Epidermal melanocyte (primary cell): ENCODE results near the gene C2orf76.
"Not testable (repeated sequence)": the region's sequence is repeated elsewhere in the genome, so short reads cannot be mapped to it uniquely, and the experiment has no call there.

Experiments
- DNase-seq: peaks from one replicate; pipeline ENCODE4 v3.0.0; 2011; ENCODE audit warnings: low spot score; ENCODE audit not compliant: insufficient read length

C2orf76 gene

DNA sequence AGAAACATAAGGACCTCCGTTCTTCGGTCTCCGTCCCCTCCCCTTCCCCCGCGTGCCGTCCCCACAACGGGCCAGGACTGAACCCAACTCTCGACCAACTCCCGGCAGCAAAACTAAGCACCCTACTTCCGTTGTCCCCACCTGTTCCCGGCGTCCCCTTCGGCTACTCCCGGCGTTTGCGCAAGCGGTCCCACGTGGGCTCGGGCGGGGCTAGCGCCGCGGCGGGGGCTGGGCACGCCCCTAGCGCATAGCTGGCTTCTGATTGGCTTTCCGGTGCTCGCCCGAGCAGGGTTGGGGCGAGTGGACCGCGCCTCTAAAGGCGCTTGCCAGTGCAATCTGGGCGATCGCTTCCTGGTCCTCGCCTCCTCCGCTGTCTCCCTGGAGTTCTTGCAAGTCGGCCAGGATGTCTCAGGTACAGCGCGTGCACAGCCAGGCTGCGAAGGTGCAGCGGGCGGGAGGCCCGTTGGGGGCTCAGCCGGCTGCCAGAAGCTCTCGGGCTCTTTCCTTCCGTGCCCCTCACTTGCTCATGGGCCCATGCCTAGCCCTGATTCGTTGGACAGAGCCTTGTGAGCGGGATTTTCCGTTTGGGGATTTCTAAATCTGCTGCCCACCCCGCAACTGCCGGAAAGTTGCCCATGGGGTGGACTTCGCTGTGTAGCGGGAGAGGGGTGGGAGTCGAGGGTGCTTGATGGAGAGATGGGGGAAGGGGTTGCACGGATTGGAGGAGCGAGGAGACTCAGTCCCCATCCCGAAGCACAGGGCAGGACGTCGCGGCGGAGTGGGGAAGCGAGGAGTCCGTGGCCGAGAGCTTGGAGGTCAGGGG lies at the start of gene C2orf76, which contains the start of gene DBI:
TSS of gene C2orf76 (minus strand) at position 186 of the 823 bp plus-strand sequence. CDS start 26,875 bp downstream, outside the sequence.
TSS of gene DBI (plus strand) at position 329 of the 823 bp plus-strand sequence. CDS start at position 404, 75 bp downstream.
- peak; percentile 94 for DNase-seq

DNA sequence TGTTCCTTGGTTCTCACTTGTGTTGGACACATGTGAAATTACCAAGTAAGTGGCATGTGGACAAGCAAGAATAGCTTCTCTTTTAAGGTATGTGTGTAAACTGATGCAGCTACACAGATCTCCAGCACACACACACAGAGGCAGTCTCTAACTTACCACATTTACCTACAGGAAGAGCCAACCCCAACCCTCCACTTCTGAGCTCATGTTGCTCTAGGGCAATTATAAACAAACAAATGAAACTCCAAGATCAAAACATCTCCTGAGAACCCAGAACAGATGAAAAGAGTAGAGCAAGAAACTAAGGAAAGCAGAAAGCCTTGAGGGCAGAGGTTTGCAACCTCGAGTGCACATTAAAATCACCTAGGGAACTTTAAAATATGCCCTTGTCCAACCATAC lies 49.0 kb upstream of the C2orf76 start:
- DNase-seq: no peak

DNA sequence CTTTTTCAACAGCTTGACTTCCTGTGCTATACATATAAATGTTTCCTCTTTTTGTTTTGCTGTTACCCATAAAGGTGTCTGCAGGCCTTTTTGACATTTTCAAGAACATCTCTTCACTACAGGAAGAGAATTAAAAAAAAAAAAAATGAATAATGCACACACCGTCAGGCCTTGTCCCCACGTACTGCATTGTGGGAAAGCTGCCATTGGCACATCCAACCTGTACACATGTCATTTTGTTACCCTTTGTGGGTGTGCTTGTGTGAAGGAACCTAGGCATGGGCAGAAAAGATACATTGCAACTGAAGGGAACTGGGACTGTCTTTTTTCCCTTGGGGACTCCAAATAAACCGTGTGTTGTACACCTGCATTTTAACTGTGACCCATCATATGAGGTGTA lies 48.3 kb upstream of the C2orf76 start:
- DNase-seq: no peak

DNA sequence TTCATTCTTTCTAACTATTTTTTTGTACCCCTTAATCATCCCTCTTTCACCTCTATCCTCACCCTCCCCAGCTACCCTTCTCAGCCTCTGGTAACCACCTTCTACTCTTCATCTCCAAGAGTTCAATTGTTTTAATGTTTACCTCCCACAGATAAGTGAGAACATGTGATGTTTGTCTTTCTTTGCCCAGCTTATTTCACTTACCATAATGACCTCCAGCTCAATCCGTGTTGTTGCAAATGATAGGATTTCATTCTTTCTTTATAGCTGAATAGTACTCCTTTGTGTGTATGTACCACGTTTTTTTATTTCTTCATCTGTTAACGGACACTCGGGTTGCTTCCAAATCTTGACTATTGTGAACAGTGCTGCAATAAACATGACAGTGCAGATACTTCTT lies 42.9 kb upstream of the C2orf76 start:
- no peak for DNase-seq

DNA sequence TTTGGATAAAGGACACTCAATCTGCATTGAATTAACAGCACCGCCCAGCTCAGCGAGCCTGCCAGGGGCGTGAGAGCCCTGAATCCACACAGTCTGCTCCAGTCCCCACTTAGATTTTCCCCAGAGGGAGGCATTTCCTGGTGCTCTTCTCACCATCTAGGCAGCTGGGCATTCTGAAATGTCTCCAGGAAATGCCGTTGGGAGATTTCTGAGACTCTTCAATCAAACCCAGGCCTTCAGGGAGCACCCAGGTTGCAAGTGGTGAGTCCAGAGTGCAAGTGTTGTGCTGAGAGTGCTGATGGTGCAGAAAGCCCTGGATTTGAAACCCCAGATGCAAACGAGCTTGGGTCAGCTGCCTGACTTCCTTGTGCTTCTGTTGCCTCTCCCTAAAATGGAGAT lies 41.6 kb upstream of the C2orf76 start:
- DNase-seq: no peak

DNA sequence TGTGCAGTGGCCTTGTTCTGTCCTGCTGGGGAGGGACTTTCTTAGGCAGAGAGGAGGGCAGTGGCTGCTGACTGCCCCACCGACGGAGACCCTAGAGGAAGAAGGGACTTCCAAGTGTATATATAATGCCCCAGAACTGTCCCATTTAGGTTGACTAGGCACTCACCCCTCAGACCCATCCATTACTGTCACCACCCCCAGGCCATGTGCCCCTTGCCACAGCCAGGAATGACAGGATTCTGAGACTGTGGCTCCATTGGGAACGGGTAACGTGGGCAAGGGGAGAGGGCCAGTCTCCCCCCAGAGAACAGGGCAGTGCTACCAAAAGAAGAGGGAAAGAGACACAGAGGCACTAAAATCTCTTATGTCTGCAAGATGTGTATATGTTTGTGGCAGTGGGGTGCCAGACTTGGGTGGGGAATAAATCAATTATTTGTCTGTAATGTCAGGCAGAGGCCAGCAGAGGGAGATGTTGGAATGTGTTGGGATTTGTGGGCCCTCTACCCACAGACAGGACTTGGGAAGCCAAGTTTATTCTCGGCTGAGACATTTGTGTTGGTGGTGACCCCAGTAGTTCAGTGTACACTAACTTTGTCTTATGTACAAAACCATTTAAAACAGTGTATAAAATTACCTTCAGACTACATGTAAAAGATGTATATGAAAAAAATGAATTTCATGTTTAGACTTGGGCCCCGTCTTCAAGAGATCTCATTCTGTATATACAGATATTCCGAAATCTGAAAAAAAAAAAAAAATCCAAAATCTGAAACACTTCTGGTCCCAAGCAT lies 41.0 kb upstream of the C2orf76 start:
- DNase-seq: no peak

DNA sequence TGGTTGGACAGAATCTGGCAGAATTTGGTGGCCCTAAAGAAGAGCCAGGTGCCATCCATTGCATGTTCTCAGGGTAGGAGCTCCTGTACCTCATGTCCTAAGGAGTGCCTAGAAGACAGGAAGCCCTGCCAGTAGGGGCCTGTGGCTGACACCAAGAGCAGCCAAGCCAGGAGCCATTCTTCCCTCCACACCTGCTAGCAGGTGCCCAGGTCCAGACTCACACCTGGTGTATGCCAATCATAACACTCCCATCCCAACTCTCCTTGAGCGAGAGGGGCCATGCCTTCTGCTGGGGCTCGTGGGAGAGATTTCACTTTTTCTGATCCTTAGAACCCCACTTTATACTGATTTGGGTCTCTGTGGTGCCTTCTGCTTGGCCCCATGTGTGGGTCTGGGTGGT lies 38.5 kb upstream of the C2orf76 start:
- no peak for DNase-seq

DNA sequence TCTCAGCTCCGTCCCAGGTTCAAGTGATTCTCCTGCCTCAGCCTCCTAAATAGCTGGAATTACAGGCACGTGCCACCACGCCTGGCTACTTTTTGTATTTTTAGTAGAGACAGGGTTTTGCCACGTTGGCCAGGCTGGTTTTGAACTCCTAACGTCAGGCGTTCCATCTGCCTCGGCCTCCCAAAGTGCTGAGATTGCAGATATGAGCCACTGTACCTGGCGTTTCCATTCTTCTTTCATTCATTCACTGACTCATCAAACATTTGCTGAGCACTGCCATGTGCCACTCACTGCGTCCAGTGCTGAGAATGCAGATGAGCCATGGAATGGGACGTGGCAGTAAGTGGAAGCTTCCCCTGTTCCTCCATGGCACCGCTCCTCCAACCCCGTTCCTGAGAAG lies 37.0 kb upstream of the C2orf76 start:
- DNase-seq: not testable (repeated sequence)

DNA sequence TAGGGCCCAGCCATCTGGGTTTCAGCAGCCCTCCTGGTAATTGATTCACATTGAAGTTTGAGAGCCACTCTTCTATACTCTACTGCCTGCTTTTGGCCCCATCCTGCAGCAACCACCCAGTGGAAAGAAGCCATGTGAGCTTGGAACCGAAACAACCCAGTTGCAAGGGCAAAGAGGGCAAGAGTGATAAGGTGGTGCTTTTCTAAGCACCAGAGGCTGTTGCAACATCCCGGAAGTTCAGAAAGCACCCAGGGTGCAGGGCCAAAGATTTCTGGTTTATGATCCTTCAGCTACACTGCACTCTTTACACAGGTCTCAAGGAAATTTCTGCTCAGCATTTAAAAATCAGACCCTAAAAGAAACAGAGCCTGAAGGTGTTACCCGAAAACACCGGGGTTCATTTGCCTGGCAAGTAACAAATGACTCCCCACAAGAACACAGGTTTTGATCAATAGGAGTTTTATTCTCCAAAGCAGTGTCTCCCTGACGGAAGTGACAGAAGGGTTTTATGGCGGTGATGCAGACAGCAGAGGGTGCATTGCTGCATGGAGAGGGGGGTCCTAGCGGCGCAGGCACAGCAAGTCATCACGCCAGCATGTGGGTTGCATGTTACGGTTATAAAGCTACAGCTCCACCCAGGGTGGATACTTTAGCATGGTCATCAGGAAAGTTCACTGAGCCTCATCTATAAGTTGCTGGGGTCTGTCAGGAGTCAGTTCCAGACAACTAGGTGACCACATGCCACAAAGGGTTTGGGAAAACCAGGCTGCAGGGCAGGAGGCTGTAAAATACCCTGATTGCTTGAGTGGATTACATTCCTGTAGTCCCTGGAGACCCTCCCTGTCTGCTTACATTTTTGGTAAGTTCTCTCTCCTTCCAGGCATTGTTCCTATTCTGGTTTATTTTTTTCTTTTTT lies 36.3 kb upstream of the C2orf76 start:
- no peak for DNase-seq

DNA sequence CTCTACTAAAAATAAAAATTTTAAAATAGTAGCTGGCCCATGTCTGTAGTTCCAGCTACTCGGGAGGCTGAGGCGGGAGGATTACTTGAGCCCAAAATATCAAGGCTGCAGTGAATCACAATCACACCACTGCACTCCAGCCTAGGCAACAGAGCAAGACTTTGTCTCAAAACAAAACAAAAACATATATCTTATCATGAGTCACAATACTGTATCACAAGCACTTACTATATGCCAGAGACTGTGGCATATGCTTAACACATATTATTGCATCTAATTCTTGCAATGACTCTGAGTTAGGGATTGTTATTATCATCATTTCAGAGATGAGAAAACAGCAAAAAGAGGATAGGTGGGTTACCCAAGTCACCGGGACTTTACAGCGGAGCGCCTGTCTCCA lies 35.5 kb upstream of the C2orf76 start:
- DNase-seq: no peak

DNA sequence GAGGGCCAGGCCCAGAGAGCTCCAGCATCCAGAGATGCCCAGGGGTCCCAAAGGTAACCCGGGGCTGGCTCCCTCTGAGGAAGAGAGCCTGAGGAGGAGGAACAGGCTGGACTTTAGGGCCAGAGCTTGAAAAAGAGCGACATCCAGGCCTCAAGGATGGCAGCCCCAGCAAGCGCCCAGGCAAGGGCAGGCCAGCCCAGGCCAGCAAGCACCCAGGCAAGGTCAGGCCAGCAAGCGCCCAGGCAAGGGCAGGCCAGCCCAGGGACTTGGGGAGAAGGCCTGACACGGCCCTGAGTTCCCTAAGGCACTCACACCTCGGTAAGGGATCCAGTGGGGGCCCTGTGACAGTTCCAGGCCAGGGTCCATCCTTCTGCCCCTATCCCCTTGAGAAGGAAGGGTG lies 30.6 kb upstream of the C2orf76 start:
- DNase-seq: no peak

DNA sequence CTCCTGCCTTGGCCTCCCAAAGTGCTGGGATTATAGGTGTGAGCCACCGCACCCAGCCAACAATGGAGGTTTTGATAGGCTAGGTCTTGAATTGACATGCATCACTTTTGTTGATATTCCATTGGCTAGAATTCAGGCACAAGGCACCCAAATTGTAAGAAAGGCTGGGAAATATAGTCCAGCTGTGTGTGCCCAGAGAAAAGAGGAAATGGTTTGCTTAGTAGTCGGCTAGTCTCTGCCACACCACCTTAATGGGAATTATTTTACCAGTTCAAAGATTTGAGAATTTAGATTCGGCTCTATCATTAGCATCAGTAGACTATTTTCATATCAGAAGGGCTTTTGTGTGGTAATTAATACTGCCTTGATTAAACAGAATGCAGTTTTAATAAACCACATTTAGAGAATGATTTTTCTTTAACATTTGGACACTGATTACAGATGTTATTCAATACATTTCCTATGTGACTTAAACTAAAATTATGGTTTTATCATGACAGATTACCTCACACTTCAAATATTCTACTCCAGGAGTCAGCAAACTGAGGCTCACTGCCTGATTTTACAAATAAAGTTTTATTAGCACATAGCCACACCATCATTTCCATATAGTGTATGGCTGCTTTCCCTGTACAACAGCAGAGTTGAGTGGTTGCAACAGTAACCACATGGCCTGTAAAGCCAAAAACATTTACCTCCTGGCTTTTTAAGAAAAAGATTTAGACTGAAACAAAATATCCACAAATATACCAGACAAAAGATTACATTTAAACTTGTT lies 27.5 kb upstream of the C2orf76 start:
- no peak for DNase-seq

DNA sequence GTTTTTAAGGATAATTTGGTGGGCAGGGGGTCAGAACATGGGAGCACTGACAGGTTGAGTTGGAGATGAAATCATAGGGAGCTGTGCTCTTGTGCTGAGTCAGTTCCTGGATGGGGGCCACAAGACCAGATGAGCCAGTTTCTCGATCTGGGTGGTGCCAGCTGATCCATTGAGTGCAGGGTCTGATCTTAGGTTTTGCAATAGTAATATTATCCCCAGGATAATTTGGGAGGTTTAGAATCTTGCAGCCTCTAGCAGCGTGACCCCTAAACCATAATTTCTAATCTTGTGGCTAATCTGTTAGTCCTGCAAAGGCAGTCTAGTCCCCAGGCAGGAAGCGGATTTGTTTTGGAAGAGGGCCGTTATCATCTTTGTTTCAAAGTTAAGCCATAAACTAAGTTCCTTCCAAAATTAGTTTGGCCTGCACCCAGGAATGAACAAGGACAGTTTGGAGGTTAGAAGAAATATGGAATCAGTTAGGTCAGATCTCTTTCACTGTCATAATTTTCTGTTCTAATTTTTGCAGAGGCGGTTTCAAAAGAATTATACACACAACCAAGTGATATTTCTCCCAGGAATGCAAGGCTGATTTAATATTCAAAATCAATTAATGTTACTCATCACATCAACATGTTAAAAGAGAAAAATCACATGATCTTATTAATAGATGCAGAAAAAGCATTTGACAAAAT lies 23.1 kb upstream of the C2orf76 start:
- DNase-seq: no peak

DNA sequence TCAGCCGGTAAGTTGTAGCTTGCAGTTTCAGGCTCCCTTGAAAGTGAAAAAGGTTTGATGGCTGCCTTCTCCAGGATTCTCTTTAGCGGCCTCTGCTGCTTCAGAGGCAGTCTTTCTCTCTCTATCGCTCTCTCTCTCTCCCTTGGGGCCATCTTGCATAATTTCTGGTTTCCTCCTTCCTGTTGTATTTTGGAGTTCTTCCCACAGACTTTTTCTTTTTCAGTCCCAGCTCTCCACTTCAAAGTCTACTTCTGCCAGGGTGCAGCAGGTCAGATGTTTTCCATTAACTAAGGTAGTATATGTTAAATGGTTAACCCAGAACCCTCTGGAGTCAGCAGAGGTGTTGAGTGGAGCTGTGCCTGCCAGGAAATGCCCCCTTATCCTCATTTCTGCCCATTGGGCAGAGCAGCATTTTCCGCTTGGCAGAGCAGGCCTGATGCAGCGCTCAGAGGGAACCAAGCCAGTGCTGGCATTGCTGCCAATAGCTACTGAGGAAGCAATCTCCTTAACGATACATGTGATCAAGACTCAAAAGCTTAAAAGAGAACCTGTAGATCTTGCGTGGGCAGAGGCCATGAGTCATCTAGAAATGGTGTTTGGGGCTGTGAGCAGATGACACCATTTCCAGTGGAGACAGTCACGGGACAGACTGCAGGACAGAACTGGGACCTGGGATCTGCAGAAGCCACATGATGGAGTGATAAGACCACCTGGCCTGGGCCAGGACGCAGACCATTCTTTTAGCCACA lies 20.9 kb upstream of the C2orf76 start:
- peak; percentile 31 for DNase-seq

DNA sequence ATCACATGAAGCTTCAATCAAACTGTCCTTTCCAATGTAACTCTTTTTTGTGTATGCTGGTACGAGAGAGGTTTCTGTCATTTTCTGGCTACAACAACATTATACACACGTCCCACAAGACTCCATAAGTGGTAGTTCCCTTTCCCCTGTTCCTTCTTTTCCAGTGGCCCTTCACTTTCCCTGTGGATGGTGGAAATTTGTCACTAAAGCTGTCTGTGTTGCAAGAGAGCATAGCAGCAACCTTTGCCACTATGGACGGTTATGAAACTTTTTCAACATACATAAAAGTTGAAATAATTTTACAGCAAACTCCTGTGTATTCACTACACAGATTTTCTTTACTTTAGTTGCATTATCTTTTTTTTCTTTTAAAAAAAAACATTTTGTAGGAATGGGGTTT lies 18.8 kb upstream of the C2orf76 start:
- no peak for DNase-seq

DNA sequence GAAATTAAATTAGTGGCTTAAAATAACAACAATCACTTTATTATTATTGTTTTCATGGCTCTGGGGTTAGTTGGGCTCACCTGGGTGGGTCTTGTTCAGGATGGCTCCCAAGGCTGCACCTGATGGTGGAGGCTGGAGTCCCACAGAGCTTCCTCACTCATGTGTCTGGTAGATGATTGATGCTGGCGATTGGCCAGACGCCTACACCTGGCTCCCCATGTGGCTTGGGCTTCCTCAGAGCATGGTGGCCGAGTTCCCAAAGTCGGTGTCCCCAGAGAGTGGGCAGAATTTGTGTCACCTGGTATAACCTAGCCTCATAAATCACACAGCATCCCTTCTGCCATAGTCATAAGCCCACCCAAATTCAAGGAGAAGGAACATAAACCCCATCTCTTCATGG lies 18.3 kb upstream of the C2orf76 start:
- DNase-seq: no peak

DNA sequence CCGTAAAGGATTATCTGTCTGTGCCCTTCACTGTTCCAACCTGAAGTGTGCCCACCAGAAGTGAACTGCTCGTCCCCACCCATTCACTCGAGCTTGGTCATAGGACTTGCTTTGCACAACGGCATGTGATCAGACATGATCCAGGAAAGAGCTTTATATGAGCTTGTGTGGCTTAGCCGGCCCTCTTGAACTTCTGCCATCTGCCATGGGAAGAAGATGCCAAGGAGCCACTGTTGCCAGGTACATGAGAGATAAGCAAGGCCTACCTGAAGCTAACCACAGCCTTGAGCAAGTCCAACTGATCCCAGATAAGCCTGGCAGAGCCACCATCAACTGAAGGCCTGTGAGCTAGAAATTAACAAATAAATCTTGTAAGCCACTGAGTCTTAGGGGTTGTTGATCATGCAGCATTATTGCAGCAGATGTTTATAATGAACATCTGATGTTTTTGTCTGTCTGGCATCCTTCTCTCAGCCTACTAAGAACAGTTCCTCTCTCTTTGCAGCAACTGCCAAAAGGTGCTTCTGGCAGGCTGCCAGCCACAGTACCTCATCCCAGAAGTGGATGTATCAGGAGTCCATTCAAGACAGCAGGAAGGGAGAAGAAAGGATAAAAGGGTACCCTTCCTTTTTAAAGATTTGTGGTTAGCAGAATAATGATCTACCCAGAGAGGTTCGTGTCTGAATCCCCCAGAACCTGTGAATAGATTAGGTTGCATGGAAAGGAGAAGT lies 16.9 kb upstream of the C2orf76 start:
- no peak for DNase-seq

DNA sequence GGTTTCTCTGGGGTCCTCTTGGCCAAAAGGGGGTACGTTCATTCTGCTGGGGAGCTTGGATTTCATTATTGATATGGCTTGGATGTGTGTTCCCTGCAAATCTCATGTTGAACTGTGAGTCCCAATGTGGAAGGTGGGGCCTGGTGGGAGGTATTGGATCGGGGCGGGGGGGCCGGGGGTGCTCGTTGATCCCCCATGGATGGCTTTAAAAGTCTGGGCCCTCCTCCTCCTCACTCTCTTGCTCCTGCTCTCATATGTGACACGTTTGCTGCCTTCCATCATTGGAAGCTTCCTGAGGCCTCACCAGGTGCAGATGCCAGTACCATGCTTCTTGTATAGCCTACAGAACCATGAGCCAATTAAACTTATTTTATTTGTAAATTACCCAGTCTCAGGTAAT lies 11.9 kb upstream of the C2orf76 start:
- no peak for DNase-seq

DNA sequence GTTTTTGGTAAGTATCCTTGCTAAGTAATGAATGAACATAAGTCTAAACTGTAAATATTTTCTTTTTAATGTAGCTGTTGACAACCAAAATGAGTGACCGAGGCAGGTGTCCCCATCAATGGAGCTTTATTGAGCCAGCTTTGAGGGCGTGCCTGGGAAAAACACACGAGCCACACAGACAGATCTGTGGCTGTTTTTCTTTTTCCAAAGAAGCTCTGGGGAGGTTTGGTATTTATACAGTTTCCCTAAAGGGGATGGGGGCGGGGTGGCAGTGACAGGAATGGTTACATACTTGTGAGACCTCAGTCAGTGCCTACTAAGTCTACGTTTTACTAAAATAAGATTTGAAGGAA lies 11.3 kb upstream of the C2orf76 start:
- no peak for DNase-seq
